ENCODE data around the gene ZNF350. TPM values are rescaled to one million over a fixed set of nuclear protein-coding genes. Genes with fewer than 3 reads are reported as not detected.

ZNF350 gene
- total RNA-seq, 3 donors from 2014 or later (not counting 1 experiment from before 2014, with no cell fraction given), result 32.3 to 46.9 (median 36.6) TPM

GRCh38 chr19:51944798-51945552 is 41.7 kb downstream of the ZNF350 start:
- WGBS (ENCODE audit: insufficient coverage), result 93% methylated on average over 7 of the region's 7 CpGs
- Mint-ChIP-seq H3K36me3 (peaks cover 85% of the 10 kb centered on the region), H3K4me3 (no peak overlapping the region), H3K9me3 (peaks cover 19 to 55% of the 10 kb centered on the region in 2 donors), H3K27me3 (ENCODE audit: low read depth in 2 of 2) (no peaks in the 10 kb centered on the region), H3K27ac (no peak overlapping the region), H3K4me1 (no peaks in the 10 kb centered on the region)
- intact Hi-C loops (cut with micrococcal nuclease), result loop anchor here (10.0 kb wide), 1 partner anchor 60 kb away; the partner anchor contains the start of gene ZNF577
- no peak for TF ChIP-seq CTCF (IDR thresholded peaks at IDR 0.05)
- Histone ChIP-seq H3K27me3 (ENCODE audit: control insufficient read depth, insufficient read depth, low read length) (no peaks in the 10 kb centered on the region), H3K4me1 (ENCODE audit: control insufficient read depth, insufficient read depth, low read length) (no peaks in the 10 kb centered on the region), H3K36me3 (ENCODE audit: control insufficient read depth, insufficient read depth, low read length) (peaks cover 48% of the 10 kb centered on the region), H3K9me3 (ENCODE audit: control insufficient read depth, insufficient read depth, low read length) (peaks cover 72% of the 10 kb centered on the region), H3K27ac (ENCODE audit: low read length) (no peak overlapping the region), H3K4me3 (ENCODE audit: low read length) (no peak overlapping the region)
- no peak for DNase-seq
- ATAC-seq, result no peak

GRCh38 chr19:51938936-51939335 is 47.7 kb downstream of the ZNF350 start:
- Mint-ChIP-seq H3K9me3 (peaks cover 25 to 41% of the 10 kb centered on the region in 2 donors), H3K36me3 (peaks cover 88% of the 10 kb centered on the region)
- intact Hi-C loops (cut with micrococcal nuclease), result no loop called here

GRCh38 chr19:51931921-51932320 is 54.7 kb downstream of the ZNF350 start:
- no peak for ATAC-seq
- H3K27me3 ChIP-seq (ENCODE audit: control insufficient read depth, insufficient read depth, low read length), result no peaks in the 10 kb centered on the region
- intact Hi-C loops (cut with micrococcal nuclease), result no loop called here
- H3K4me3 Mint-ChIP-seq, result no peak overlapping the region
- no peak overlapping the region for H3K27ac Mint-ChIP-seq
- no peak for TF ChIP-seq CTCF (IDR thresholded peaks at IDR 0.05)
- no peak overlapping the region for H3K4me3 ChIP-seq (ENCODE audit: low read length)
- DNase-seq, result no peak
- peaks cover 36% of the 10 kb centered on the region for H3K9me3 ChIP-seq (ENCODE audit: control insufficient read depth, insufficient read depth, low read length)
- H3K27me3 Mint-ChIP-seq (ENCODE audit: low read depth in 2 of 2), result no peaks in the 10 kb centered on the region
- H3K4me1 ChIP-seq (ENCODE audit: control insufficient read depth, insufficient read depth, low read length), result peaks cover 11% of the 10 kb centered on the region
- peaks cover 38% of the 10 kb centered on the region for H3K36me3 ChIP-seq (ENCODE audit: control insufficient read depth, insufficient read depth, low read length)
- WGBS (ENCODE audit: insufficient coverage), result 93% methylated on average over 8 of the region's 8 CpGs
- H3K36me3 Mint-ChIP-seq, result peaks cover 41% of the 10 kb centered on the region
- no peak overlapping the region for H3K27ac ChIP-seq (ENCODE audit: low read length)
- H3K4me1 Mint-ChIP-seq, result peaks cover 29 to 35% of the 10 kb centered on the region in 2 donors
- H3K9me3 Mint-ChIP-seq, result peaks cover 4 to 21% of the 10 kb centered on the region in 2 donors

More at GRCh38 chr19:51938936-51939335, 47.7 kb downstream of the ZNF350 start:
- no peak for DNase-seq
- Histone ChIP-seq H3K27me3 (ENCODE audit: control insufficient read depth, insufficient read depth, low read length) (no peaks in the 10 kb centered on the region), H3K36me3 (ENCODE audit: control insufficient read depth, insufficient read depth, low read length) (peaks cover 78% of the 10 kb centered on the region), H3K4me1 (ENCODE audit: control insufficient read depth, insufficient read depth, low read length) (no peaks in the 10 kb centered on the region), H3K27ac (ENCODE audit: low read length) (no peak overlapping the region), H3K9me3 (ENCODE audit: control insufficient read depth, insufficient read depth, low read length) (peaks cover 65% of the 10 kb centered on the region), H3K4me3 (ENCODE audit: low read length) (no peak overlapping the region)
- H3K4me1 Mint-ChIP-seq, result peaks cover 0 to 8% of the 10 kb centered on the region in 2 donors
- TF ChIP-seq CTCF (IDR thresholded peaks at IDR 0.05), result no peak
- ATAC-seq, result no peak
- H3K27me3 Mint-ChIP-seq (ENCODE audit: low read depth in 2 of 2), result no peaks in the 10 kb centered on the region
- WGBS (ENCODE audit: insufficient coverage), result no CpG with 5 or more reads among the region's 2 CpGs
- H3K4me3 Mint-ChIP-seq, result no peak overlapping the region
- H3K27ac Mint-ChIP-seq, result no peak overlapping the region
